Nephron (organoid): Measurements from ENCODE around the gene GADD45G.

ENCODE experiments used
- H3K27ac Mint-ChIP-seq, 3 experiments: 2 replicates each; pipeline ENCODE4 v1.8.0; 2020; ENCODE audit warnings: mixed read lengths in 3 of 3, mild to moderate bottlenecking in 2 of 3, moderate library complexity in 1 of 3
- H3K27me3 Mint-ChIP-seq: 2 replicates; pipeline ENCODE4 v1.8.0; 2021; ENCODE audit warnings: low read depth, mild to moderate bottlenecking, moderate library complexity, mixed read lengths
- H3K36me3 Mint-ChIP-seq: 2 replicates; pipeline ENCODE4 v1.8.0; 2020; ENCODE audit warnings: low read depth, mixed read lengths
- H3K4me1 Mint-ChIP-seq: 2 replicates; pipeline ENCODE4 v1.8.0; 2020; ENCODE audit warnings: mixed read lengths
- H3K4me3 Mint-ChIP-seq, 3 experiments: 2 replicates each; pipeline ENCODE4 v1.8.0; 2020; ENCODE audit warnings: mild to moderate bottlenecking in 3 of 3, mixed read lengths in 3 of 3, moderate library complexity in 2 of 3
- H3K9me3 Mint-ChIP-seq: 2 replicates; pipeline ENCODE4 v1.8.0; 2020; ENCODE audit warnings: mixed read lengths
- CTCF ChIP-seq, 3 experiments: fragments of 200-600 bp; sonication (generic); IDR thresholded peaks; one replicate each; pipeline ENCODE4 v1.5.0; 2021; ENCODE audit warnings: antibody characterized with exemption in 3 of 3; ENCODE audit not compliant: unreplicated experiment in 3 of 3

Gene GADD45G

DNA sequence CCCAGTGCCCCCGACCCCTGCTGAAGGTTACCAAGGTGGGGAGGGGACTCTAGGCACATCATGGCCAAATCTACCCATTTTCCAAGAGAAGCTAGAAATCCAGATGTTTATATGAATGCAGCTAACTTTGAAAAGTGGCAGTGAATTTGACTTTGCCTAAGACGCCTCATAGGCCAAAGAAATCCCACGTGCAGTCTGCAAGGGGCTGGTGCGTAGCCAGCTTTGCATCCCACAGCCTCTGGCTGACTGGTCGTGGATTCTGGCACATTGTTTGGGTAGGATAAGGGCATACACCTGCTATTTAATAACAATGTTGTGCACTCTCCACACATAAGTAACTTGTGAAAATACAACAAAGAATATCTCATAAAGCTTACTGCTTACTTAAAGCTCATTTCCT is 3.5 kb upstream of the GADD45G start:
- Mint-ChIP-seq H3K4me3 (no peak overlapping the region), H3K9me3 (peaks cover 3% of the 10 kb centered on the region), H3K4me1 (peaks cover 25% of the 10 kb centered on the region), H3K27me3 (peaks cover 31% of the 10 kb centered on the region), H3K27ac (no peak overlapping the region), H3K36me3 (no peaks in the 10 kb centered on the region)
- TF ChIP-seq CTCF (IDR thresholded peaks at IDR 0.05; ENCODE audit: unreplicated experiment in 3 of 3), result no peak

GRCh38 chr9:89601856-89602562 is 2.8 kb upstream of the GADD45G start:
- TF ChIP-seq CTCF (IDR thresholded peaks at IDR 0.05; ENCODE audit: unreplicated experiment in 3 of 3), result no peak
- Mint-ChIP-seq H3K9me3 (peaks cover 3% of the 10 kb centered on the region), H3K4me3 (peak overlapping the region in 2 of 3 experiments; percentile 12 to 37), H3K4me1 (peaks cover 32% of the 10 kb centered on the region), H3K36me3 (no peaks in the 10 kb centered on the region), H3K27ac (peak overlapping the region in 1 of 3 experiments; percentile 23), H3K27me3 (peaks cover 25% of the 10 kb centered on the region)

GRCh38 chr9:89602978-89603766 is 1.6 kb upstream of the GADD45G start:
- Mint-ChIP-seq H3K27me3 (peaks cover 25% of the 10 kb centered on the region), H3K9me3 (peaks cover 3% of the 10 kb centered on the region), H3K4me3 (peak overlapping the region; percentile 72 to 81 (median 81)), H3K36me3 (no peaks in the 10 kb centered on the region), H3K4me1 (peaks cover 43% of the 10 kb centered on the region), H3K27ac (peak overlapping the region; percentile 57 to 74 (median 67))
- peak; percentile 85 to 88 (median 87) for TF ChIP-seq CTCF (IDR thresholded peaks at IDR 0.05; ENCODE audit: unreplicated experiment in 3 of 3)

DNA sequence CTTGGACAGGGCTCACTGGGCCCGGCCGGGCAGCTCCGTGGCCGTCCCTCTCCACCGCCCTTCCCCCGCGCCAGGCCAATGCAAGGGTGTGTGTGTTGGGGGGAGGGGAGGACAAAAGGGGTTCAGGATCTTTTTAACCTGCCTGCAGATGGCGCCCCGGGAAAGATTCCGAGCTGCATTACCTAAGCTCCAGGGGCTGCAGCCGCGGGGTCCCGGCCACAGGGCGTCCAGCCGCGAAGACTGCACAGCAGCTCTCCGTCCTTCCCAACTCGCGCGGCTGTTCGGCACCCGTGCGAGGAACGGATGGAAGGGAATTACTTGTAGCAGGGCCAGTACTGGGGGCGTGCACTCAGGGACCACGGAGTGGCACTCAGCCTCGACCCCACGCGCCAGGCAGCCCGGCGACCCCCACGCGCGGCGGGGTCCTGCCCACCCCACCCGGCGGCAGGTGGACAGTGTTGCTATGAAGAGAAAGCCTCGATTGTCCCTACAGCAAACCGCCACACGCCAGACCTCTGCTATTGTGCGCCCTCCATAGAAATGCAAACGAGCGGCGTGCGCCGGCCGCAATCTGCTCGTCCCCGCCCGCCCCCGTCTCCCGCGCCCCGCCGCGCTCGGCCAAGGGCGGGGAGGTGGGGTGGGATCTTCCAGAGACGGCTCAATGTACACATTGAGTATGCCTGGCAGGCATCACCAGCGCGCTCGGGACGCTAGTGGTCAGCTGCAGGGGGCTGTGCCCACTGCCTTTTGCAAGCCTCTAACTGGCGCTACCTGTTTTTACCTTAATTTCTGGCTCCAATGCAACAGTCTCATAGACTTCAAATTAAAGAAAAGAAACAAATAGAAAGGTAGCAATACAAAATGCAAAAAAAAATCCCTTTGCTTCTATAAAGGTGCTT is 796 bp upstream of the GADD45G start:
- Mint-ChIP-seq H3K27ac (peak overlapping the region; percentile 57 to 74 (median 67)), H3K4me1 (peaks cover 52% of the 10 kb centered on the region), H3K9me3 (peaks cover 3% of the 10 kb centered on the region), H3K4me3 (peak overlapping the region; percentile 85 to 92 (median 89)), H3K27me3 (peaks cover 33% of the 10 kb centered on the region), H3K36me3 (no peaks in the 10 kb centered on the region)
- TF ChIP-seq CTCF (IDR thresholded peaks at IDR 0.05; ENCODE audit: unreplicated experiment in 3 of 3), result peak; percentile 39 to 56 (median 47)

DNA sequence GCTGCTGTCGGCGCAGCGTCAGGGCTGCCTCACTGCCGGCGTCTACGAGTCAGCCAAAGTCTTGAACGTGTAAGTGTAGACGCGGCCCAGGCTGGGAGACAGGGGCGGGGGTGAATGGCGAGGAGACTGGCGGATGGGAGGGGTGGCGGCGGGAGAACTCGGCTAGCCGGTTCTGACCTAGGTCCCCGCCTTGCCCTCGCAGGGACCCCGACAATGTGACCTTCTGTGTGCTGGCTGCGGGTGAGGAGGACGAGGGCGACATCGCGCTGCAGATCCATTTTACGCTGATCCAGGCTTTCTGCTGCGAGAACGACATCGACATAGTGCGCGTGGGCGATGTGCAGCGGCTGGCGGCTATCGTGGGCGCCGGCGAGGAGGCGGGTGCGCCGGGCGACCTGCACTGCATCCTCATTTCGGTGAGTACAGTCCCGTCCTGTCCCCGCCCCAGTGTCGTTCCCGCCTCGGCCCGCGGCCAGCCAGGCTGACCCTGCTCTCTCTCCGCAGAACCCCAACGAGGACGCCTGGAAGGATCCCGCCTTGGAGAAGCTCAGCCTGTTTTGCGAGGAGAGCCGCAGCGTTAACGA is 745 bp downstream of the GADD45G start:
- no peaks in the 10 kb centered on the region for H3K36me3 Mint-ChIP-seq
- H3K27ac Mint-ChIP-seq, result peak overlapping the region in 2 of 3 experiments; percentile 38 to 59
- H3K4me1 Mint-ChIP-seq, result peaks cover 62% of the 10 kb centered on the region
- no peak for TF ChIP-seq CTCF (IDR thresholded peaks at IDR 0.05; ENCODE audit: unreplicated experiment in 3 of 3)
- H3K4me3 Mint-ChIP-seq, result peak overlapping the region; percentile 85 to 92 (median 89)
- H3K9me3 Mint-ChIP-seq, result peaks cover 2% of the 10 kb centered on the region
- peaks cover 37% of the 10 kb centered on the region for H3K27me3 Mint-ChIP-seq
